PFSK-1 (cell line): ENCODE data around the gene ESPNL.

Experiments used
- POLR2AphosphoS5 ChIP-seq: IDR thresholded peaks from 2 replicates; pipeline ENCODE4 v1.6.1; 2012; ENCODE audit warnings: low read depth, mild to moderate bottlenecking, control low read depth, low read length, moderate library complexity
- REST ChIP-seq, 2 experiments: IDR thresholded peaks; 2 replicates each; pipeline versions ENCODE4 v1.6.1 to v1.8.0; 2011 to 2012; ENCODE audit warnings: low read depth in 2 of 2, low read length in 2 of 2, control low read depth in 1 of 2, inconsistent platforms in 1 of 2, mild to moderate bottlenecking in 1 of 2, moderate library complexity in 1 of 2; ENCODE audit not compliant: insufficient read depth in 1 of 2
- SIN3A ChIP-seq: IDR thresholded peaks from 2 replicates; pipeline ENCODE4 v1.6.1; 2012; ENCODE audit warnings: mild to moderate bottlenecking, low read length, moderate library complexity, borderline replicate concordance; ENCODE audit not compliant: insufficient read depth
- TAF1 ChIP-seq: IDR thresholded peaks from 2 replicates; pipeline ENCODE4 v1.6.1; 2012; ENCODE audit warnings: low read length, control low read depth, borderline replicate concordance; ENCODE audit not compliant: insufficient read depth

GRCh38 chr2:238060542-238061314, 39.4 kb upstream of the ESPNL start, which contains the start of gene SCLY:
- peak; percentile 67 for TF ChIP-seq POLR2AphosphoS5
- no peak for TF ChIP-seq REST (IDR thresholded peaks at IDR 0.05; ENCODE audit: insufficient read depth in 1 of 2, low read depth in 2 of 2, low read length in 2 of 2)
- peak; percentile 40; the same call in 1 of the 2 replicates for TF ChIP-seq SIN3A
- peak; percentile 54; the same call in 1 of the 2 replicates for TF ChIP-seq TAF1
